GM04504 (cell line): ENCODE results near the gene IFNA6.
"Not testable (repeated sequence)": the region's sequence is repeated elsewhere in the genome, so short reads cannot be mapped to it uniquely, and the experiment has no call there.

Source experiments
- DNase-seq: peaks from one replicate; pipeline ENCODE4 v3.0.0-alpha.2; 2012; ENCODE audit warnings: low read depth

Gene IFNA6

DNA sequence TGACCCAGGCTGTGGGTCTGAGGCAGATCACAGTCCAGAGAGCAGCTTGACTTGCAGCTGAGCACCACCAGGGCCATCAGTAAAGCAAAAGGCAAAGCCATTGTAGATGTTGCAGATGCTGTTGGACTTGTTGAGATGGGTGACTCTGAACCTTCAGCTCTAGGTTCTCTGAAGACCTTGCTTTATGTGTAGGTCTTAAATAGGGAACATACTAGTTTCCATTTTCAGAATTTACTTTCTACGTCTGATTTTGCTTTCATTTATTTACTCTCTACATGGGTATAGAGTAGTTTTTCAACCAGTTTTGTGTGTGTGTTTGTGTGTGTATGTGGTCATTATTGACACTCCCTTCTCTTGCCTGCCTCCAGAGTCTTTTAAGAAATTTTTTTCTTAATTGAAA is at the start of gene IFNA6:
IFNA6 (minus strand) TSS at position 101 of the 400 bp plus-strand sequence; CDS start at position 101, 0 bp downstream.
- no peak for DNase-seq

DNA sequence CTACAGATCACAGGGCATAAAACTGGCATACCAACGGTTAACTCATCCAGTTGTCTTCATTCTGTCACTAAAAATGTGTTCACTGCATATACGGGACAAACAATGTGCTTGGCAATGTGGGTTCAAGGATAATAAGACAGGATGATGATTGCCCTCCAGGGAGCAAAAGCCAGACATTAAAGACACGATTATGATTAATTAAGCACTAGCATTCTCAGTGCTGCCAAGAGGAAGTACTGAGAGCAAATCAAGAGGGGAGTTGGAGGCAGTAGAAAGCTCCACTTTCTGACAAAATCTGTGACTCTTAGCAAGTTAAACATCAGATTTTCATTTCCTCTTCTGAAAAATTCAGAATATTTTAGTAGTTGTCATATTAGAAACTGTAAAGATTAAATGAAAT is 49.3 kb upstream of the IFNA6 start:
- DNase-seq, result no peak

DNA sequence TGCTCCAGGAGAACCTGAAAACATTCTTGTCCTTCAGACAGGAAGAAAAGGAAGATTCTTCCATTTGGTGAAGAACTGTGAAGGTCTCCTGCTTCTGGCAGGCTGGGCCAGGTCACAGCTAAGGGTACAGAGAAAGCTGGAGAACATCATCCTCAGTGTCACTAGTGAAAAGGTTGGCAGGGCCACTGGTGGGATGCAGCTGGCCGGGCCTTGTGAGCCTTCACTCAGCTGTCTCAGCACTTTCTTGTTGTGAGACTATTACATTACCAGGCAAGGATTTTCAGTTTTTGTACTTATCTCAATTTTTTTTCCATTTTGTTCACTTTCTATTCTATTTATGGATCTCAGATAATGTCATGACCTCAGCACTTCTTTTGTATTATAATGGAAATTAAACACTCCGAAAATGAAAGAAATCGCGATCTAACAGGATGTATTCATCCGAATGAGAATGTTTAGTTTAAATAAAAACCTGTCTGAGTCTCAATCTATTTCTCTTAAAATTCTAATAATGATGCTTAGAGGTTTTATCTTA is 48.3 kb upstream of the IFNA6 start:
- no peak for DNase-seq

DNA sequence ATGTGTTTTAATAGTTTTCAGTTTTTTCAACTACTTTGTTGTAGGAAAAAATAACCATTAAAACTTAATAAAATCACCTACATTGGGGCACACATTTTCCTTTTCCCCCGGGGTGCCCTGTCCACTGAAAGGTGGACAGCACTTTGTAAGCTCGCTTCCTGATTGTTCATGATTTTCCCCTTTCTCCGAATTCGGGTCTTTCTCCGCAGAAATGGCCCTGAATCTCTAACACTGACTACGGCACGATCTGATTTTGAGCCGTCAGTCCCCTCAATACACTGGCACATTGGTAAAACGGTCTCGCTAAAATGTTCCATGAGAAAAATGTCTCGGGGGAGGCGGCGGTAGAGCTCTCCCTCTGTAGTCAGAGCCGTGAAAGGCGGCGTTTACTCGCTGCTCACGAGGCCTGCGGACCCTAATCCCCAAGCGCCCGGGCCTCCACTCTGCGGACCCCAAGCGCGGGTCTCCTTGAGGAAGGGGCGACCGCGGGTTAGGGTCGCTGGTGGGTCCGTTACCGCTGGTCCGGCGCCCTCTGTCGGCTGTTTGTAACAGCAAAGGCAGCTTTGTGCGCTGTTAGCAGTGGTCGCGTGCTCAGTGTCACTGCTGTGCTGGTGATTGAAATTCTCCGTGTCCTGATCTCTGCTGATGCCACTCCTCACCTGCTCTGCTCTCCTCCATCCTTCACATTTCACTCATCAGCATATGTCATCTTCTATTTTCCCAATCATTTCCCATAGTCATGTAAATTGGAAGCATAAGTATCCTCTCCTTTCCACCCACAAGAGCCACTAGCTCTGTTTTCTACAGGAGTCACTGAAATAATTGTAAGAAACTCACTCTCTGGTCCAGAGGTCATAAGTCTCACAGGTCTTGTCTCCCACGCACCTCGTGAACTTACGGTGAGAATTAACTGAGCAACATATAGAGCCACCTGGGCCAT is 45.4 kb upstream of the IFNA6 start:
- no peak for DNase-seq

DNA sequence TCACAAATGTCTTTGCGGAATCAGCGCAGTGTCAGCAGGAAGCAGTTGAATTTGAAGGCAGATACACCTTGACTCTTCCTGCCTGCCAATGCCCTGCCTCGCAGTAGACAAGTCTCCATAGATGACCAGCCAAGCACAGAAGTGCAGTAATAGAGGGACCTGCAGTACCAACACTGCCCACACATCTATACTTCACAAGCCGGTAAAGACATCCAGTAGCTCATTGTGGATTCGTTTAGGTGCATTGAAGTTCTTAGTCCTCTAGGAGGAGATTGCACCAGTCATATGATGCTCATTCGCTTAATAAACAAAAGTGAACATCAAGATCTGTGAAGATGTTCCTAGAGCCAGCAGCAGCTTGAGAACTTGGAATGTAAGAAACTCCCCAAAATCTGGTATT is 41.6 kb upstream of the IFNA6 start:
- no peak for DNase-seq

DNA sequence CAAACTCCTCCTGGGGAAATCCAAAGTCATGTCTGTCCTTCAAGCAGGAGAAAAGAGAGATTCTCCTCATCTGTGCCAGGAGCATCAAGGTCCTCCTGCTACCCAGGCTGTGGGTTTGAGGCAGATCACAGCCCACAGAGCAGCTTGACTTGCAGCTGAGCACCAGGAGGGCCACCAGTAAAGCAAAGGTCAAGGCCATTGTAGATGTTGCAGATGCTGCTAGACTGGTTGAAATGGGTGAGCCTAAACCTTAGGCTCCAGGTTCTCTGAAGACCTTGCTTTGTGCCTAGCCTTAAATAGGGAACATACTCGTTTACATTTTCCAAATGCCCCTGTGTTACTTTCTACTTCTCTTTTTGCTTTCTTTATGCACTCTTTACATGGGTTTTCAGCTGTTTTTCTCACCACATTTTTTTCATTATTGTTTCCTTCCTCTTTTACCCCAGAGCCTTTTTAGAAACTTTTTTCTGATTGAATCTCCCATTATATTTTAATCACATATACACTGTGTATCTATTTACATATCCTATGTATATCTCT is 34.5 kb upstream of the IFNA6 start, which contains the start of gene IFNA2:
IFNA2 (minus strand) TSS at position 268 of the 540 bp plus-strand sequence; CDS start at position 199, 69 bp downstream.
- no peak for DNase-seq

DNA sequence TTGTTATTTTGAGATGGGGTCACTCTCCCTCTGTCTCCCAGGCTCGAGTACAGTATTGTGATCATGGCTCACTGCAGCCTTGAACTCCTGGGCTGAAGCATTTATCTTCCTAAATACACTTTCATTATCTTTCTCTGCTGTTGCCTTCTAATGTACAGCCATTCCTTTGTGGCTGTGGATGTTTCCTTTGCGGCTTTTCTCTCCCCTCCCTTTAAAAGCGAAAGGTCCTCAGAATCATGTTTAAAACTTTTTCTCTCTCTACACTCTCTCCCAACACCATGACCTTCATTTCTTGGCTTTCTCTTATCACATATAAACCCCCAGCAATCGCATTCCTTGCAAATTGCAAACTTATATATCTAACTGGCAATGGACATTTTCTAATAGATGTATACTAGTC is 32.9 kb upstream of the IFNA6 start:
- no peak for DNase-seq

DNA sequence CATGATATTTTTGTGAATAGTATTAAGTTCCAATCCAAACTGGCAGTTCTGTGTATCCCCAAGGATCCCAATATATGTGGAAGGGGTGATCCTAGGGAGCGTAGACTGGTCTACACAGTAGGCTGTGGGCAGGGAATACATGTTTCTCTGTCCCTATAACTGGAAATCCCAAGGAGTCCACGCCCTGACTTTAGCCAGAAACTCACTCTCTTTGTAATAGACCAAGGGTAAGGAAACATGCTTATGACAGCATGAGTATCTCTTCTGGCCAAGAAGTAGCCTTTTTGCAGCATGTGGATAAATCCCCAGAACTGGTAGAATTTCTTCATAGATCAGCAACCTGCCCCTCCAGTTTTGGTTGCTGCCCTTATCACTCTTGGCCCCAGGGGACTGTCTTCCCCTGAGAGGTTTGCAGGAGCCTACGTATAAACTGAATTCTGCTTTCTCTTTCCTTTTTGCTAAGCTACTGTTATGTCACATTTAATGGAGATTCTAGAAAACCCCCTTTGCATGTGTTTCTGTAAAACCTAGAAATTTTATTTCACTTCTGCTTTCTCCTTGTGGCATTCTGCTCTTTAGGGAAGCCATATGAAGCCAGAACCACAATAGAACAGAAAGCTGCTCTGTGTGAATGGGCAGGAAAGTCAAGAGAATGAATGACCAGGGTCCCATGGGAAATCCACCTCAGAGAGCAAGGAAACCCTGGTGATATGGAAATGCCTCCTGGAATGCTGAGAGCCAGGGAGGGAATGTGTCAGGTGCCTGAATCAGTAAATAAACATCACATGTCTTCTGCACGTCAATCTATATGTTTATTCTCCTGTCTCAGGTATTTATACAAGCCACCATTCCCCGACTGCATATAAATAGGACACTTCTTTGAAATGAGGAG is 31.0 kb upstream of the IFNA6 start:
- DNase-seq, result no peak

DNA sequence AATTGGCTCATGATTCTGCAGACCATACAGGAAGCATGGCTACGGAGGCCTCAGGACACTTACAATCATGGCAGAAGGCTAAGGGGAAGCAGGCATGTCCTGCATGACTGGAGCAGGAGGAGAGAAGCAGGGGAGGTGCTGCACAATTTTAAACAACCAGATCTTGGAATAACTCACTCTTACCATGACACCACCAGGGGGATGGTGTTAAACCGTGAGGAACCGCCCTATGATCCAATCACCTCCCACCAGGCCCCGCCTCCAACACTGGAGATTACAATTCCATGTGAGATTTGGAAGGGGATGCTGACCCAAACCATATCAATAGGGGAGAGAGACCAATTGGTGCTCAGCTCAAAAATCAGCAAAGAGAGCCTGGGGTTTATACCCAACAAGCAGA is 20.8 kb upstream of the IFNA6 start:
- DNase-seq, result not testable (repeated sequence)

DNA sequence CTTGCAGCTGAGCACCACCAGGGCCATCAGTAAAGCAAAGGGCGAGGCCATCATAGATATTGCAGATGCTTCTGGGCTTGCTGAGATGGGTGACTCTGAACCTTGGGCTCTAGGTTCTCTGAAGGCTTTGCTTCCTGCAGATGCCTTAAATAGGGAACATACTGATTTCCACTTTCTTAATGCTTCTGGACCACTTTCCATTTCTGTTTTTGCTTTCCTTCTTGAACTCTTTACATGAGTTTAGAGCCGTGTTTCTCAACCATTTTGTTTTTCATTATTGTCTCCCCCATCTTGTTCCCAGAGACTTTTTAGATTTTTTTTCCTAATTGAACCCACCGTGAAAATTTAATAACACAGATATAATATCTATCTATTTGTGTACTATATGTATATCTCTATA is 17.3 kb upstream of the IFNA6 start, which contains the start of gene IFNA13:
IFNA13 (minus strand) TSS at position 101 of the 400 bp plus-strand sequence; CDS start at position 54, 47 bp downstream.
- no peak for DNase-seq

DNA sequence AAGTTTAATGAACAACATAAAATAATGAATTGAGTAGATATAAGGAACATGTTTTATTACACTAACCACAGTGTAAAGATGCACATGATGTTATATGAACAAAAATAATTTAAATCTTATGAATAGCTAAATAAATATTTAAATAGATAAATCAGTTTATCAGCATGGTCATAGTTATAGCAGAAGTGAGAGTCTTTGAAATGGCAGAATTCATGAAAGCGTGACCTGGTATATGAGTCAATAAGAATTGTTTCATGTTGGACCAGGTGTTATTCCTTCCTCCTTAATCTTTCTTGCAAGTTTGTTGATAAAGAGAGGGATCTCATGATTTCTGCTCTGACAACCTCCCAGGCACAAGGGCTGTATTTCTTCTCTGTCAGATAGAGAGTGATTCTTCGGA is 16.5 kb upstream of the IFNA6 start:
- not testable (repeated sequence) for DNase-seq

DNA sequence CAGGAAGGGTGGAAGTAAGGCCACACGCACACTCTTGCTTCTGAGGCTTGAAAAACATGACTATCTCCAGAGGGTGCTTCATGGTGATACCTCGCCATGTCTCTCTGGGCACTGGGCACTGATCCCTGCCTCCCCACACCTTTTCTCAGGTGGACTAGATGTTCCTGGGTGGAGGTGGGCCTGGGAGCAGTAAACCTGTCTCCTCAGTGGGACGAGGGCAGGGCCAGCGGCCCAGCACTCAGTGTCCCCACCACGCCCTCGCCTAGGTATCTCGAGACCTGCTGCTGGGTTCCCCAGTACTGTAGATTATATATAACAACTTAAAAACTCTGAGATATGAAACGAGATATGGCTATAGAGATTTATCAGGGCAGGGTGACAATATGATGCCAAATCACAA is 11.6 kb upstream of the IFNA6 start:
- DNase-seq, result no peak

DNA sequence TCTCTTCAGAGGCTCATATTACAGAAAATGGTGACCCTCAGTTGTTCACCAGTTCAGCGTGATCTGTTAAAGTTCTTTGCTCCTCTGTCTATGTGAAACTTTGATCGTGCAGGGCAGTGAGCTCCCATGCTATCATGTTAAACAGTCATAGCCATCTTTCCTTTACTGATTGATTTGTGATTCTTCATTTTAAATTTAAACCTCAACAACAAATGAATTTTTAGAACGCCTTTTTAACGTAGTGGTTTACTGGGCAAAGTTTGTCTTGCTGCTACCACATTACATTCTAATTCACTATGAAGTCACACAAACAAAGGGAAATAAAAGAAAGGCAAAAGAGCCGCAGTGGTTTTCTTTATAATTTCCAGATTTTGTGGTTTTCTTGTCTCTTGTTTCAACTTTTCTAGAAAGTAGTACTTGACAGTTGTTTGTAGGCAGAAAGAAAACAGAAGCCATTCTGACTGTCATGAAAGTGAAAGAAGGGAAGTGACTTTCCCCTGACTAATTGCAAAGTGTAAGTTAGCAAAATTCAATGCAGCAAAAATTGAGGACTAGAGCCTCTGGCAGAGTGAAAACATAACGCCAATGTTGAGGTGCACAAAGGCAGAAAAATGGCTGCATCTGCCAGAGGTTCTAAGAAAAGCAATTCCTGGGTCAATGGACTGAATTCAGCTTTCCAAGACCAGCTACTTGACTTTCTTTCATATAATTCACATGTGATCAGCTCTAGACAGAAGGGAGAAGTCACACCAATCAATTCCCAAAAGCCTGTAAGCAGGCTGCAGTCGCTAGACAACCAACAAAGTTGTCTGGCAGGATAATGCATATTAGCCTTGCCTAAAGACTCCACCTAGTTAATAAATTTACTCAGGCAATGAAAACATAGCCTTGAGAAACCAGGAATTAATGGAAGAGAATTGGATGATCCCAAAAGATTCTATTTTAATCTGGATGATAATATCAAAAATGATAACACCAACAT is 7.1 kb upstream of the IFNA6 start:
- no peak for DNase-seq

DNA sequence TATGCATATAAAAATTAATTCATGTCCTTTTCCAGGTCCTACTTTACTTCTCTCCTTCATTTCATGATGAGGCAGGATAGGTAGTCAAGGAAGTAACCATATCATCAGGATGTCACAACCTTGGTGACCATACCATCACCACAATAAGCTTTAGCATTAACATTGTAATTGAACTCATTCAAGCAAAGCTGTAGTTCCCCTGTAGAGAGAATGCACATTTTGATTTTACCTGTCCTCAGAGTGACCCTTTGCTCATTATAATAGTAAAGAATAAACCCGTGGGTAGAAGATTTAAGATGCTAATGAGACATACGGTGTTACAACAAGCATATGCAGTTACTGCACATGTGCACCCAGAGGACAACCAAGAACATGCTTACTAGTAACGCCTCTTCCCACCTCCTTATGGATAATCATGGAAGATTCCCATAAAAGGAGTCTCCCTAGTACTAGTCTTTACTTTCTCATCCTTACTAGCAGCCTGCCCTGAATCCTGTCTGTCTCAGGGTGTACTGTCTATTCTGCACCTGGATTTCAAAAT is 2.2 kb downstream of the IFNA6 start:
- no peak for DNase-seq

DNA sequence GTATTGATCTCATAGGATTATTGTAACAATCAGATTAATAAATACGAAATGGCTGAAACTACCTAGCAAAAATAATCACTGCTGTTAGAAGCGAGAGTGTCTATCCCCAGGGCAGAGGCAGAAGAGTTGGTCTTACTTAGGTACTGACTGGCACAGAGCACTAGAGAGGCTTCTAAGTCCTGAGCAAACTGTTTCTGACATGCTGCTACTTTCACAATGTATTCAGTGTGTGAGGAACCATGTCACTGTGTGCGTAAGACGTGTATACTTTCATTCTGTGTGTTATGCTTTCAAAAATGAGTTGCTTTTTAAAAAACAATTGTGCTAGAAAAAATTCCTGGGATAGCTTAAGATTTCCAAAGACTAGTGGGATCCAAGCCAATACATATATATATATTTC is 10.0 kb downstream of the IFNA6 start:
- DNase-seq, result no peak

DNA sequence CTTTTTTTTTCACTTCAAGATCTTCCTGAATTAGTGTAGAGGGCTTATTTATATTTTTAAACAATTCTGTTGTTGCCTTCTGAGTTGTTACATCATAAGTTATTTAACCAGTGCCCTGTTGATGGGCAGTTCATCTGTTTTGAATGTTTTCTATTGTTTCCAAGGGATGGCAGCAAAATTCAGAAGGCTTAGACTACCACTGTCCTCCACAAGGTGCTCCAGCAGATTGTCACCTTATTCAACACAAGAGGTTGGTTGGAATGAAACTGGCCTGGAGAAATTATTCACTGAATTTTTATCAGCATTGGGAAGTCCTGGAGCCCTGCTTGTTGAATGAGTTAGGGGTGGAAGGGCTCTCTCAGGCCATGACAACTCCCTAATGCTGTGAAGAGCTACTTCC is 14.2 kb downstream of the IFNA6 start:
- DNase-seq, result no peak

DNA sequence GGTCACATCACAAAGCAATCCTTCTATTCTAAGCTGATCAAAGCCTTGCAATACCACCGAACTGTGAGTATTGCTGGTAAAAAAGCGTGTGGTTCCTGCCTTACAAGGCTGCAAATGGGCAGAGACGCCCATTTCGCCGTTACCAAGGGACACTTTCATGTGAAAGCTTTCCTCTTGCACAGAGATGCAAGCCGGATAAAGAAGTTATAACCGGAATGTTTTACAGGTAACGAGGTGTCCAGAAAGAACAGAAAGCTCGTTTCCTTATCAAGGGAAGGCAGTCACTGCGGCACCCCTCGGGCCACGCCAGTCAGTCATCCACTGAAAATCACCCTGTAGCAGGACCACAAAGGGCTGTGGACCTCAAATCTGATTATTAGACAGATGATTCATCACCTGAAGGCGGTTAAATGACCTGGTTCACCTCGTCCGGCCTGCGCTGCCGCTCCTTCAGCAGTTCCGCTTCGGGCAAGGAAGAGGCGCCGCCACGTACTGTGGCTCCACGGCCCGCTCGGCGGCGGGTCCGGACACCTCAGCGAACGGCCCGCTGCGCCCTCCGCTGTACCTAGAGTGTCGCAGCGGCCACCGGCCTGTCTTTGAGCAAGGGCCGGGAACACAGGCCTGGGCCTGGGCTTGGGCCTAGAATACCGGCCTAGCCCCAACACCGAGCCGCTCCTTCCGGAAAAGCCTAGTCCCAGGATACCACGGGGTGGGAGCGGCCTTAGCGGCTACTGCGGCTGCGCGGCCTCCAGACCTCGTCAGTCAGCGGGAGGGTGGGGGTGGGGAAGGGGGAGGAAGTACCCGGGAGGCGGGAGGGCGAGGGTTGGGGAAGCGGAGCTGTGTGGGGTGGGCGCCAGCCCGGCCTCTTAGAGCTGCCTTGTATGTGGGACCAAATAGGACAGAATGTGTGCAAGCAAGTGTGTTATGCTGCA is 15.7 kb downstream of the IFNA6 start, which contains the start of gene KLHL9:
KLHL9 (minus strand) TSS at position 704 of the 932 bp plus-strand sequence; CDS start at position 159, 545 bp downstream.
- DNase-seq, result peak; percentile 76

DNA sequence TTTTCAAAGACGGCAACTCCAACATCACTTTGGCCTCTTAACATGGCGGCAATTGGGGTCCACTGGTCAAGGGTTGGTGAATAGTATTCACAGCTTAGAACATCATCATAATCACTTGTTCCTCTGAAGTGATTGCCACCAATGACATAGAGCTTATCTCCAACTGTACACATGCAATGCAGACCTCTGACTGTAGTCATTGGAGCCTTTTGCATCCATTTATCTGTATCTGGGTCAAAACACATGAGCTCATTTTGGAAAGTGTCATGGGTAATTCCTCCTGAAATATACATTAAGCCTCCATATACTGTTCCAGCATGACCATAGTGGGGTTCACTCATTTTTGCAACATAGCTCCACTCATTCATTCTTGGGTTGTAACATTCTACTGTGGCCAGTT is 17.5 kb downstream of the IFNA6 start:
- no peak for DNase-seq
